ENCODE data around the gene UBE2U.

Gene UBE2U

DNA sequence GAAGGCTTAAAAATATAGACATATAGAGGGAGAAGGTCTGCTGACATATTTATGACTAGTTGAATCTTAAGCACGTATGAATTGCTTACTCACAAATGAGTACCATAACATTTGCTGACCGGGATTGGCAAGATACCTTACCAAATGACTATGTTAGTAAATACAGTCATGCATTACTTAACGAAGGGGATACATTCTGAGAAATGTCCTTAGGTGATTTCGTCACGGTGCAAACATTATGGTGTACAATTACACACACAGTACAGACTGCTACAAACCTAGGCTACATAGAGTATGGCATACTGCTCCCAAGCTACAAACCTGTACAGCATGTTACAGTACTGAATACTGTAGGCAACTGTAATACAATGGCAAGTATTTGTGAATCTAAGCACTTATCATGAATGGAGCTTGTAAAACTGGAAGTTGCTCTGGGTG lies 19.4 kb upstream of the UBE2U start:
- TF ChIP-seq TCF12 (IDR thresholded peaks at IDR 0.05; ENCODE audit: low read depth) (no peak), FOXM1 (IDR thresholded peaks at IDR 0.05; ENCODE audit: borderline replicate concordance, low read depth) (no peak), YY1 (IDR thresholded peaks at IDR 0.05; ENCODE audit: low read depth) (no peak), TEAD4 (IDR thresholded peaks at IDR 0.05) (no peak), CREB1 (IDR thresholded peaks at IDR 0.05; ENCODE audit: low read depth) (no peak), EGR1 (IDR thresholded peaks at IDR 0.05) (no peak), USF1 (IDR thresholded peaks at IDR 0.05) (no peak), MAX (IDR thresholded peaks at IDR 0.05) (no peak), CEBPB (IDR thresholded peaks at IDR 0.05) (no peak), TAF1 (IDR thresholded peaks at IDR 0.05; ENCODE audit: low read depth) (no peak), RAD21 (IDR thresholded peaks at IDR 0.05; ENCODE audit: low read depth) (no peak), EP300 (IDR thresholded peaks at IDR 0.05; ENCODE audit: borderline replicate concordance) (no peak), NFIC (IDR thresholded peaks at IDR 0.05) (no peak), ZBTB7A (IDR thresholded peaks at IDR 0.05; ENCODE audit: low read depth) (no peak)
- TF ChIP-seq, protein P1, sequence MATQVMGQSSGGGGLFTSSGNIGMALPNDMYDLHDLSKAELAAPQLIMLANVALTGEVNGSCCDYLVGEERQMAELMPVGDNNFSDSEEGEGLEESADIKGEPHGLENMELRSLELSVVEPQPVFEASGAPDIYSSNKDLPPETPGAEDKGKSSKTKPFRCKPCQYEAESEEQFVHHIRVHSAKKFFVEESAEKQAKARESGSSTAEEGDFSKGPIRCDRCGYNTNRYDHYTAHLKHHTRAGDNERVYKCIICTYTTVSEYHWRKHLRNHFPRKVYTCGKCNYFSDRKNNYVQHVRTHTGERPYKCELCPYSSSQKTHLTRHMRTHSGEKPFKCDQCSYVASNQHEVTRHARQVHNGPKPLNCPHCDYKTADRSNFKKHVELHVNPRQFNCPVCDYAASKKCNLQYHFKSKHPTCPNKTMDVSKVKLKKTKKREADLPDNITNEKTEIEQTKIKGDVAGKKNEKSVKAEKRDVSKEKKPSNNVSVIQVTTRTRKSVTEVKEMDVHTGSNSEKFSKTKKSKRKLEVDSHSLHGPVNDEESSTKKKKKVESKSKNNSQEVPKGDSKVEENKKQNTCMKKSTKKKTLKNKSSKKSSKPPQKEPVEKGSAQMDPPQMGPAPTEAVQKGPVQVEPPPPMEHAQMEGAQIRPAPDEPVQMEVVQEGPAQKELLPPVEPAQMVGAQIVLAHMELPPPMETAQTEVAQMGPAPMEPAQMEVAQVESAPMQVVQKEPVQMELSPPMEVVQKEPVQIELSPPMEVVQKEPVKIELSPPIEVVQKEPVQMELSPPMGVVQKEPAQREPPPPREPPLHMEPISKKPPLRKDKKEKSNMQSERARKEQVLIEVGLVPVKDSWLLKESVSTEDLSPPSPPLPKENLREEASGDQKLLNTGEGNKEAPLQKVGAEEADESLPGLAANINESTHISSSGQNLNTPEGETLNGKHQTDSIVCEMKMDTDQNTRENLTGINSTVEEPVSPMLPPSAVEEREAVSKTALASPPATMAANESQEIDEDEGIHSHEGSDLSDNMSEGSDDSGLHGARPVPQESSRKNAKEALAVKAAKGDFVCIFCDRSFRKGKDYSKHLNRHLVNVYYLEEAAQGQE (IDR thresholded peaks at IDR 0.05; ENCODE audit: low read depth): no peak

GRCh38 chr1:64186138-64186897 lies 17.1 kb upstream of the UBE2U start:
- no peak for TF ChIP-seq RAD21 (IDR thresholded peaks at IDR 0.05; ENCODE audit: low read depth)
- no peak for TF ChIP-seq TCF12 (IDR thresholded peaks at IDR 0.05; ENCODE audit: low read depth)
- no peak for TF ChIP-seq EP300 (IDR thresholded peaks at IDR 0.05; ENCODE audit: borderline replicate concordance)

GRCh38 chr1:64186898-64187280 lies 16.5 kb upstream of the UBE2U start:
- TF ChIP-seq TCF12 (IDR thresholded peaks at IDR 0.05; ENCODE audit: low read depth) (no peak), TEAD4 (IDR thresholded peaks at IDR 0.05) (no peak), ZBTB7A (IDR thresholded peaks at IDR 0.05; ENCODE audit: low read depth) (no peak), RAD21 (IDR thresholded peaks at IDR 0.05; ENCODE audit: low read depth) (no peak), NFIC (IDR thresholded peaks at IDR 0.05) (no peak), CEBPB (IDR thresholded peaks at IDR 0.05) (no peak), FOXM1 (IDR thresholded peaks at IDR 0.05; ENCODE audit: borderline replicate concordance, low read depth) (no peak), EGR1 (IDR thresholded peaks at IDR 0.05) (no peak), YY1 (IDR thresholded peaks at IDR 0.05; ENCODE audit: low read depth) (no peak), EP300 (IDR thresholded peaks at IDR 0.05; ENCODE audit: borderline replicate concordance) (no peak), TAF1 (IDR thresholded peaks at IDR 0.05; ENCODE audit: low read depth) (no peak)
- TF ChIP-seq, protein P1 (IDR thresholded peaks at IDR 0.05; ENCODE audit: low read depth): no peak

- TF ChIP-seq, protein P1 (IDR thresholded peaks at IDR 0.05; ENCODE audit: low read depth): no peak
- TF ChIP-seq FOXM1 (IDR thresholded peaks at IDR 0.05; ENCODE audit: borderline replicate concordance, low read depth): no peak
- no peak for TF ChIP-seq CREB1 (IDR thresholded peaks at IDR 0.05; ENCODE audit: low read depth)
- TF ChIP-seq TCF12 (IDR thresholded peaks at IDR 0.05; ENCODE audit: low read depth): no peak
- TF ChIP-seq ZBTB7A (IDR thresholded peaks at IDR 0.05; ENCODE audit: low read depth): no peak
- no peak for TF ChIP-seq YY1 (IDR thresholded peaks at IDR 0.05; ENCODE audit: low read depth)
- TF ChIP-seq MAX (IDR thresholded peaks at IDR 0.05): no peak
- TF ChIP-seq USF1 (IDR thresholded peaks at IDR 0.05): no peak
- no peak for TF ChIP-seq TEAD4 (IDR thresholded peaks at IDR 0.05)
- TF ChIP-seq CEBPB (IDR thresholded peaks at IDR 0.05): no peak
- no peak for TF ChIP-seq EGR1 (IDR thresholded peaks at IDR 0.05)
- no peak for TF ChIP-seq NFIC (IDR thresholded peaks at IDR 0.05)
- TF ChIP-seq TAF1 (IDR thresholded peaks at IDR 0.05; ENCODE audit: low read depth): no peak
- TF ChIP-seq EP300 (IDR thresholded peaks at IDR 0.05; ENCODE audit: borderline replicate concordance): no peak
- TF ChIP-seq RAD21 (IDR thresholded peaks at IDR 0.05; ENCODE audit: low read depth): no peak
Measured at GRCh38 chr1:64187646-64188045, 15.8 kb upstream of the UBE2U start.
